ENCODE data around the gene ZMYND12. TPM values are rescaled to one million over a fixed set of nuclear protein-coding genes. Genes with fewer than 3 reads are reported as not detected.

The ZMYND12 gene
- total and polyA plus RNA-seq, 2 donors from 2014 or later, result 1.9 to 17.7 TPM

GRCh38 chr1:42385283-42385682 is 70.5 kb downstream of the ZMYND12 start:
- Histone ChIP-seq H3K27ac (ENCODE audit: low read depth in 2 of 2, low read length in 2 of 2) (no peak overlapping the region), H3K36me3 (ENCODE audit: control insufficient read depth in 2 of 3, insufficient read depth in 3 of 3, low read length in 3 of 3) (no peaks in the 10 kb centered on the region), H3K27me3 (ENCODE audit: control insufficient read depth, insufficient read depth, low read length) (peaks cover 6% of the 10 kb centered on the region), H3K4me3 (ENCODE audit: low read length in 3 of 3) (no peak overlapping the region), H3K4me1 (ENCODE audit: control insufficient read depth in 2 of 3, insufficient read depth in 2 of 3, low read depth in 1 of 3, low read length in 3 of 3) (peaks cover 0 to 4% (median 0%) of the 10 kb centered on the region in 3 donors), H3K9me3 (ENCODE audit: control insufficient read depth in 2 of 3, insufficient read depth in 1 of 3, low read length in 3 of 3) (no peaks in the 10 kb centered on the region), H3K9ac (ENCODE audit: low read length in 3 of 3) (no peak overlapping the region)
- FAIRE-seq, result no peak
- TF ChIP-seq CTCF (IDR thresholded peaks at IDR 0.05; ENCODE audit: borderline replicate concordance, extremely low read depth, insufficient read depth), result no peak
- intact Hi-C loops (cut with DNase I), result no loop called here
- DNase-seq, result peak in 1 of 5 donors; percentile 2

GRCh38 chr1:42381280-42381673 is 74.5 kb downstream of the ZMYND12 start:
- TF ChIP-seq CTCF (IDR thresholded peaks at IDR 0.05; ENCODE audit: borderline replicate concordance, extremely low read depth, insufficient read depth), result no peak
- Histone ChIP-seq H3K9me3 (ENCODE audit: control insufficient read depth in 2 of 3, insufficient read depth in 1 of 3, low read length in 3 of 3) (no peaks in the 10 kb centered on the region), H3K36me3 (ENCODE audit: control insufficient read depth in 2 of 3, insufficient read depth in 3 of 3, low read length in 3 of 3) (no peaks in the 10 kb centered on the region), H3K4me1 (ENCODE audit: control insufficient read depth in 2 of 3, insufficient read depth in 2 of 3, low read depth in 1 of 3, low read length in 3 of 3) (peaks cover 0 to 7% (median 0%) of the 10 kb centered on the region in 3 donors), H3K27ac (ENCODE audit: low read depth in 2 of 2, low read length in 2 of 2) (no peak overlapping the region), H3K9ac (ENCODE audit: low read length in 3 of 3) (no peak overlapping the region), H3K27me3 (ENCODE audit: control insufficient read depth, insufficient read depth, low read length) (peaks cover 6% of the 10 kb centered on the region), H3K4me3 (ENCODE audit: low read length in 3 of 3) (peak overlapping the region in 2 of 3 donors; percentile 52 to 60)
- FAIRE-seq (no peak), DNase-seq (no peak)
- intact Hi-C loops (cut with DNase I), result no loop called here

GRCh38 chr1:42380586-42381279 is 75.1 kb downstream of the ZMYND12 start, which contains the start of gene RIMKLA:
TSS of gene RIMKLA (plus strand) at chr1:42380792. CDS start at chr1:42380935, 143 bp downstream.
- peaks cover 0 to 7% (median 0%) of the 10 kb centered on the region in 3 donors for H3K4me1 ChIP-seq (ENCODE audit: control insufficient read depth in 2 of 3, insufficient read depth in 2 of 3, low read depth in 1 of 3, low read length in 3 of 3)
- no peaks in the 10 kb centered on the region for H3K9me3 ChIP-seq (ENCODE audit: control insufficient read depth in 2 of 3, insufficient read depth in 1 of 3, low read length in 3 of 3)
- H3K36me3 ChIP-seq (ENCODE audit: control insufficient read depth in 2 of 3, insufficient read depth in 3 of 3, low read length in 3 of 3), result no peaks in the 10 kb centered on the region
- DNase-seq, result peak; percentile 63 to 80 (median 65)
- no peak for TF ChIP-seq CTCF (IDR thresholded peaks at IDR 0.05; ENCODE audit: borderline replicate concordance, extremely low read depth, insufficient read depth)
- intact Hi-C loops (cut with DNase I), result no loop called here
- H3K27ac ChIP-seq (ENCODE audit: low read depth in 2 of 2, low read length in 2 of 2), result no peak within 1 kb of the TSS
- H3K4me3 ChIP-seq (ENCODE audit: low read length in 3 of 3), result peak within 1 kb of the TSS in 2 of 3 donors; percentile 52 to 60
- no peak within 1 kb of the TSS for H3K9ac ChIP-seq (ENCODE audit: low read length in 3 of 3)
- no peak for FAIRE-seq
- peaks cover 6% of the 10 kb centered on the region for H3K27me3 ChIP-seq (ENCODE audit: control insufficient read depth, insufficient read depth, low read length)

Other genes starting within 250 kb of the ZMYND12 start
- gene FOXJ3, start 120.8 kb downstream of the ZMYND12 start, total RNA-seq, result 45.5 TPM
- gene FOXJ3, start 120.8 kb downstream of the ZMYND12 start, polyA plus RNA-seq (ENCODE audit: insufficient read depth, low read depth, low replicate concordance), result 11.8 TPM
- 3.3 TPM for gene RIMKLA, start 75.2 kb downstream of the ZMYND12 start, total RNA-seq
- 1.1 TPM for gene RIMKLA, start 75.2 kb downstream of the ZMYND12 start, polyA plus RNA-seq (ENCODE audit: insufficient read depth, low read depth, low replicate concordance)
- 79.3 TPM for gene PPCS, start 521 bp upstream of the ZMYND12 start, total RNA-seq
- gene PPCS, start 521 bp upstream of the ZMYND12 start, polyA plus RNA-seq (ENCODE audit: insufficient read depth, low read depth, low replicate concordance), result 145 TPM
- 18.0 TPM for gene CCDC30, start 7.3 kb upstream of the ZMYND12 start, total RNA-seq
- gene CCDC30, start 7.3 kb upstream of the ZMYND12 start, polyA plus RNA-seq (ENCODE audit: insufficient read depth, low read depth, low replicate concordance), result 4.9 TPM
- 25.6 TPM for gene PPIH, start 202.4 kb upstream of the ZMYND12 start, total RNA-seq
- 40.7 TPM for gene PPIH, start 202.4 kb upstream of the ZMYND12 start, polyA plus RNA-seq (ENCODE audit: insufficient read depth, low read depth, low replicate concordance)
- 395 TPM for gene YBX1, start 226.4 kb upstream of the ZMYND12 start, total RNA-seq
- gene YBX1, start 226.4 kb upstream of the ZMYND12 start, polyA plus RNA-seq (ENCODE audit: insufficient read depth, low read depth, low replicate concordance), result 418 TPM